B cell (primary cell): ENCODE data around the gene NEK6. TPM values are rescaled to one million over a fixed set of nuclear protein-coding genes. Genes with fewer than 3 reads are reported as not detected.

ENCODE experiments used
- ATAC-seq: fragments of 200-7000 bp; cut with Tn5 transposase; one replicate; pipeline ENCODE4 v1.10.0; 2021; ENCODE audit warnings: low read depth, mild to moderate bottlenecking, moderate number of reproducible peaks, moderate library complexity
- CTCF ChIA-PET: fragments of 350-600 bp; sonication (Branson Sonifier 250); formaldehyde crosslinking; loops from one replicate; lab custom pipeline; 2021; ENCODE audit warnings: antibody characterized with exemption, inconsistent platforms; lab: Charles Lee
- POLR2A ChIA-PET: fragments of 350-600 bp; sonication (Branson Sonifier 250); formaldehyde crosslinking; loops from one replicate; lab custom pipeline; 2021; ENCODE audit warnings: antibody characterized with exemption; lab: Charles Lee
- DNase-seq: peaks from one replicate; pipeline ENCODE4 v3.0.0; 2013
- H2AFZ ChIP-seq: 2 replicates; pipeline ENCODE4 v1.6.1; 2012; ENCODE audit warnings: mild to moderate bottlenecking, low read depth, low read length; ENCODE audit not compliant: insufficient read depth, poor library complexity, severe bottlenecking
- H3K27ac ChIP-seq, 2 donors: 1 replicate in 1 of 2; 2 replicates in 1 of 2; pipeline ENCODE4 v1.5.1; 2012 to 2013; ENCODE audit warnings: low read length in 2 of 2, mild to moderate bottlenecking in 2 of 2, moderate library complexity in 1 of 2
- H3K27me3 ChIP-seq, 4 experiments: fragments of 200-600 bp in 1 of 4; sonication (generic) in 1 of 4; replicated peaks in 1 of 4; 1 replicate in 2 of 4; 2 replicates in 2 of 4; pipeline versions ENCODE4 v1.6.1 to v1.7.0; 2013 to 2016; ENCODE audit warnings: low read length in 3 of 4, mild to moderate bottlenecking in 2 of 4, mixed read lengths in 1 of 4, moderate library complexity in 1 of 4; ENCODE audit not compliant: insufficient read depth in 4 of 4, control insufficient read depth in 3 of 4; ENCODE audit errors: control extremely low read depth in 1 of 4
- H3K36me3 ChIP-seq, 2 experiments: replicated peaks in 1 of 2; 1 replicate in 1 of 2; 2 replicates in 1 of 2; pipeline versions ENCODE4 v1.6.1 to v1.7.1; 2013; ENCODE audit warnings: low read length in 1 of 2; ENCODE audit not compliant: insufficient read depth in 2 of 2, control insufficient read depth in 1 of 2; ENCODE audit errors: control extremely low read depth in 1 of 2, extremely low read depth in 1 of 2
- H3K4me1 ChIP-seq, 2 donors: fragments of 200-600 bp in 1 of 2; sonication (generic) in 1 of 2; 1 replicate in 1 of 2; 2 replicates in 1 of 2; pipeline versions ENCODE4 v1.5.1 to v1.6.1; 2013 to 2017; ENCODE audit warnings: low read length in 2 of 2; ENCODE audit not compliant: control insufficient read depth in 2 of 2, insufficient read depth in 2 of 2
- H3K4me2 ChIP-seq: replicated peaks from 2 replicates; pipeline ENCODE3; 2012; ENCODE audit warnings: mild to moderate bottlenecking, low read depth, low read length; ENCODE audit not compliant: poor library complexity, severe bottlenecking
- H3K4me3 ChIP-seq, 5 experiments: fragments of 200-600 bp in 1 of 5; sonication (generic) in 1 of 5; 1 replicate in 3 of 5; 2 replicates in 2 of 5; pipeline versions ENCODE4 v1.5.1 to v1.7.0; 2011 to 2016; ENCODE audit warnings: low read length in 4 of 5, mild to moderate bottlenecking in 4 of 5, low read depth in 2 of 5, control low read depth in 1 of 5, moderate library complexity in 1 of 5; ENCODE audit not compliant: insufficient read depth in 1 of 5; ENCODE audit errors: control extremely low read depth in 1 of 5, extremely low read depth in 1 of 5
- H3K79me2 ChIP-seq: fragments of 200-600 bp; sonication (generic); one replicate; pipeline ENCODE4 v1.6.0; 2016; ENCODE audit warnings: low read length; ENCODE audit not compliant: control insufficient read depth, insufficient read depth
- H3K9ac ChIP-seq: fragments of 200-600 bp; sonication (generic); 2 replicates; pipeline ENCODE4 v1.6.1; 2017; ENCODE audit warnings: mild to moderate bottlenecking, low read length, moderate library complexity
- H3K9me3 ChIP-seq, 3 donors: one replicate each; pipeline versions ENCODE4 v1.6.1 to v1.7.1; 2013; ENCODE audit warnings: low read length in 2 of 3; ENCODE audit not compliant: control insufficient read depth in 2 of 3, insufficient read depth in 1 of 3; ENCODE audit errors: control extremely low read depth in 1 of 3
- H4K20me1 ChIP-seq: 2 replicates; pipeline ENCODE4 v1.6.0; 2012; ENCODE audit warnings: mild to moderate bottlenecking, low read length; ENCODE audit not compliant: insufficient read depth, control insufficient read depth, poor library complexity, severe bottlenecking
- H3K27ac Mint-ChIP-seq: one replicate; pipeline ENCODE4 v1.8.0; 2021; ENCODE audit warnings: mixed read lengths
- H3K27me3 Mint-ChIP-seq: one replicate; pipeline ENCODE4 v1.8.0; 2021; ENCODE audit warnings: mixed read lengths
- H3K4me1 Mint-ChIP-seq: one replicate; pipeline ENCODE4 v1.8.0; 2021; ENCODE audit warnings: mixed read lengths
- H3K4me3 Mint-ChIP-seq: one replicate; pipeline ENCODE4 v1.8.0; 2021; ENCODE audit warnings: mixed read lengths
- H3K9me3 Mint-ChIP-seq: one replicate; pipeline ENCODE4 v1.8.0; 2022; ENCODE audit warnings: mixed read lengths; ENCODE audit not compliant: insufficient read depth
- CTCF ChIP-seq: fragments of 200-600 bp; IDR thresholded peaks from one replicate; pipeline ENCODE4 v1.8.0; 2022; ENCODE audit warnings: antibody characterized with exemption, mild to moderate bottlenecking
- EZH2 ChIP-seq: IDR thresholded peaks from 2 replicates; pipeline ENCODE4 v1.6.1; 2012; ENCODE audit warnings: borderline replicate concordance, low read depth, mild to moderate bottlenecking, moderate library complexity, low read length; ENCODE audit not compliant: insufficient read depth, poor library complexity, severe bottlenecking
- WGBS: methylation state at CpG from one replicate; pipeline ENCODE4 v1.1.5; 2013; ENCODE audit warnings: missing lambda C conversion rate; ENCODE audit not compliant: insufficient coverage; 5-methylcytosine and 5-hydroxymethylcytosine counted together
- intact Hi-C: fragments of 100-400 bp; cut with micrococcal nuclease; formaldehyde crosslinking; loops from one replicate; pipeline ENCODE4 v1.10.0; 2022
- polyA plus RNA-seq: library from polyadenylated mRNA; depleted of rRNA; stranded (reverse); fragments of >200 nt; gene quantifications from 2 replicates; pipeline ENCODE4 v1.2.3, GENCODE V29; 2012
- total RNA-seq, 2 donors: library from RNA; stranded (reverse); fragments of 120-200 nt in 1 of 2; gene quantifications; 1 replicate in 1 of 2; 2 replicates in 1 of 2; pipeline versions ENCODE4 v1.2.3 to v1.2.4, GENCODE V29; 2013 to 2022

The NEK6 gene
- total and polyA plus RNA-seq, 2 donors (not counting 1 experiment from before 2014, with no cell fraction given), result 40.0 to 63.1 TPM

GRCh38 chr9:124348363-124348762 lies 90.6 kb downstream of the NEK6 start:
- no peak for DNase-seq
- TF ChIP-seq EZH2 (no peak), CTCF (no peak)
- H3K4me1 ChIP-seq, result no peaks in the 10 kb centered on the region
- no peak overlapping the region for H3K27ac Mint-ChIP-seq
- H3K36me3 ChIP-seq, result peaks cover 0 to 93% of the 10 kb centered on the region in 2 experiments
- intact Hi-C loops, result no loop called here
- H3K4me3 Mint-ChIP-seq, result no peak overlapping the region
- H3K27me3 Mint-ChIP-seq, result no peaks in the 10 kb centered on the region
- no peaks in the 10 kb centered on the region for H3K4me1 Mint-ChIP-seq
- H2AFZ ChIP-seq, result no peak overlapping the region
- H3K9me3 Mint-ChIP-seq, result no peaks in the 10 kb centered on the region
- ATAC-seq, result no peak
- H3K9me3 ChIP-seq, result no peaks in the 10 kb centered on the region
- POLR2A ChIA-PET, result interaction anchor here (0.7 kb wide), 1 partner anchor 151 kb away, joined by 3 read pairs; no protein-coding TSS in a partner anchor
- H3K4me3 ChIP-seq, result no peak overlapping the region
- H3K27ac ChIP-seq, result no peak overlapping the region
- CTCF ChIA-PET, result no interaction called here
- H3K9ac ChIP-seq, result no peak overlapping the region
- H3K27me3 ChIP-seq, result no peaks in the 10 kb centered on the region
- 100% methylated on average over 1 of the region's 3 CpGs for WGBS
- no peaks in the 10 kb centered on the region for H3K79me2 ChIP-seq
- H3K4me2 ChIP-seq, result no peak overlapping the region
- no peaks in the 10 kb centered on the region for H4K20me1 ChIP-seq

GRCh38 chr9:124348831-124349230 lies 91.1 kb downstream of the NEK6 start:
- WGBS, result 97% methylated on average over 10 of the region's 12 CpGs
- Histone ChIP-seq H3K4me3 (no peak overlapping the region), H3K4me2 (no peak overlapping the region), H3K36me3 (peaks cover 0 to 93% of the 10 kb centered on the region in 2 experiments), H3K27me3 (no peaks in the 10 kb centered on the region), H3K4me1 (no peaks in the 10 kb centered on the region), H4K20me1 (no peaks in the 10 kb centered on the region), H3K27ac (no peak overlapping the region), H3K9ac (no peak overlapping the region), H3K9me3 (no peaks in the 10 kb centered on the region), H2AFZ (no peak overlapping the region), H3K79me2 (no peaks in the 10 kb centered on the region)
- ChIA-PET CTCF (no interaction called here), POLR2A (interaction anchor here (0.7 kb wide), 1 partner anchor 152 kb away, joined by 3 read pairs; no protein-coding TSS in a partner anchor)
- ATAC-seq, result no peak
- intact Hi-C loops, result no loop called here
- H3K27me3 Mint-ChIP-seq, result no peaks in the 10 kb centered on the region
- H3K4me3 Mint-ChIP-seq, result no peak overlapping the region
- TF ChIP-seq EZH2, result no peak
- TF ChIP-seq CTCF, result no peak
- no peak overlapping the region for H3K27ac Mint-ChIP-seq
- H3K9me3 Mint-ChIP-seq, result no peaks in the 10 kb centered on the region
- H3K4me1 Mint-ChIP-seq, result no peaks in the 10 kb centered on the region
- DNase-seq, result no peak
